ENCODE results near the gene BRINP2.

DNA sequence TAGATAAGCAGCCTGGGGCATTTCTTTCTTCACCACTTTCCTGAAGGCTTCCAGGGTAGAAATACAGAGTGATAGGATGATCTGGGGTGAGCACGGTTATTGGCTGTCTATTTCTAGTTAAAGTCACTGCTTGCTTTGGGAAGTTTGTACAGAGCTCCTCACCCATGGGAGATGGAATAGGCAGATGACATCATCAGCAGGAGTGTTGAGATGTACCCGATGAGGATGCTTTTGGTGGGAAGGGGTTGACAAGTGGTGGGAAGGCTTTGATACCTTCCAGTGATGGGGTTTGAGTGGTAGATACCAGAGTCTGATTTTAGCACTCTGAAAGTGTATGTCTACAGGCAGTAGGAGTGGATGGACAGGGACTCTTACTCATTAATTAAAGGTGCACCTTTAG lies 112.6 kb downstream of the BRINP2 start:
- TF ChIP-seq, protein P1, sequence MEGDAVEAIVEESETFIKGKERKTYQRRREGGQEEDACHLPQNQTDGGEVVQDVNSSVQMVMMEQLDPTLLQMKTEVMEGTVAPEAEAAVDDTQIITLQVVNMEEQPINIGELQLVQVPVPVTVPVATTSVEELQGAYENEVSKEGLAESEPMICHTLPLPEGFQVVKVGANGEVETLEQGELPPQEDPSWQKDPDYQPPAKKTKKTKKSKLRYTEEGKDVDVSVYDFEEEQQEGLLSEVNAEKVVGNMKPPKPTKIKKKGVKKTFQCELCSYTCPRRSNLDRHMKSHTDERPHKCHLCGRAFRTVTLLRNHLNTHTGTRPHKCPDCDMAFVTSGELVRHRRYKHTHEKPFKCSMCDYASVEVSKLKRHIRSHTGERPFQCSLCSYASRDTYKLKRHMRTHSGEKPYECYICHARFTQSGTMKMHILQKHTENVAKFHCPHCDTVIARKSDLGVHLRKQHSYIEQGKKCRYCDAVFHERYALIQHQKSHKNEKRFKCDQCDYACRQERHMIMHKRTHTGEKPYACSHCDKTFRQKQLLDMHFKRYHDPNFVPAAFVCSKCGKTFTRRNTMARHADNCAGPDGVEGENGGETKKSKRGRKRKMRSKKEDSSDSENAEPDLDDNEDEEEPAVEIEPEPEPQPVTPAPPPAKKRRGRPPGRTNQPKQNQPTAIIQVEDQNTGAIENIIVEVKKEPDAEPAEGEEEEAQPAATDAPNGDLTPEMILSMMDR (IDR thresholded peaks at IDR 0.05): no peak
- no peak for TF ChIP-seq POLR2A (IDR thresholded peaks at IDR 0.05)
- no peak for TF ChIP-seq EP300 (IDR thresholded peaks at IDR 0.05)
